Adipocyte (in vitro differentiated cells): ENCODE results near the gene PYGL.

ENCODE experiments used
- DNase-seq: peaks from one replicate; pipeline ENCODE4 v3.0.0-alpha.2; 2015; ENCODE audit warnings: low read depth
- H3K27me3 ChIP-seq: replicated peaks from 2 replicates; pipeline ENCODE4 v1.7.0; 2013; ENCODE audit warnings: mild to moderate bottlenecking, low read length, moderate library complexity; ENCODE audit not compliant: control insufficient read depth, insufficient read depth
- H3K36me3 ChIP-seq: 2 replicates; pipeline ENCODE4 v1.7.0; 2013; ENCODE audit warnings: low read length, mild to moderate bottlenecking, moderate library complexity; ENCODE audit not compliant: control insufficient read depth, insufficient read depth, severe bottlenecking
- H3K4me1 ChIP-seq: 2 replicates; pipeline ENCODE4 v1.7.0; 2013; ENCODE audit warnings: mild to moderate bottlenecking, low read length, moderate library complexity; ENCODE audit not compliant: control insufficient read depth, insufficient read depth
- H3K4me3 ChIP-seq: 2 replicates; pipeline ENCODE4 v1.7.0; 2013; ENCODE audit warnings: mild to moderate bottlenecking, low read length, moderate library complexity
- H3K9ac ChIP-seq: 2 replicates; pipeline ENCODE4 v1.7.0; 2013; ENCODE audit warnings: mild to moderate bottlenecking, low read length, moderate library complexity
- H3K9me3 ChIP-seq: 2 replicates; pipeline ENCODE4 v1.7.0; 2013; ENCODE audit warnings: mild to moderate bottlenecking, low read length, moderate library complexity; ENCODE audit not compliant: control insufficient read depth

Gene PYGL

GRCh38 chr14:50936882-50937281 is 7.4 kb downstream of the PYGL start:
- no peaks in the 10 kb centered on the region for H3K27me3 ChIP-seq
- no peaks in the 10 kb centered on the region for H3K9me3 ChIP-seq
- DNase-seq = no peak
- peak overlapping the region; percentile 60 for H3K9ac ChIP-seq
- peaks cover 34% of the 10 kb centered on the region for H3K4me1 ChIP-seq
- H3K4me3 ChIP-seq = peak overlapping the region; percentile 37
- H3K36me3 ChIP-seq = peaks cover 41% of the 10 kb centered on the region

GRCh38 chr14:50936016-50936340 is 8.3 kb downstream of the PYGL start:
- Histone ChIP-seq H3K9me3 (no peaks in the 10 kb centered on the region), H3K9ac (peak overlapping the region; percentile 10), H3K27me3 (no peaks in the 10 kb centered on the region), H3K4me3 (no peak overlapping the region), H3K4me1 (peaks cover 34% of the 10 kb centered on the region), H3K36me3 (peaks cover 47% of the 10 kb centered on the region)
- DNase-seq = no peak

DNA sequence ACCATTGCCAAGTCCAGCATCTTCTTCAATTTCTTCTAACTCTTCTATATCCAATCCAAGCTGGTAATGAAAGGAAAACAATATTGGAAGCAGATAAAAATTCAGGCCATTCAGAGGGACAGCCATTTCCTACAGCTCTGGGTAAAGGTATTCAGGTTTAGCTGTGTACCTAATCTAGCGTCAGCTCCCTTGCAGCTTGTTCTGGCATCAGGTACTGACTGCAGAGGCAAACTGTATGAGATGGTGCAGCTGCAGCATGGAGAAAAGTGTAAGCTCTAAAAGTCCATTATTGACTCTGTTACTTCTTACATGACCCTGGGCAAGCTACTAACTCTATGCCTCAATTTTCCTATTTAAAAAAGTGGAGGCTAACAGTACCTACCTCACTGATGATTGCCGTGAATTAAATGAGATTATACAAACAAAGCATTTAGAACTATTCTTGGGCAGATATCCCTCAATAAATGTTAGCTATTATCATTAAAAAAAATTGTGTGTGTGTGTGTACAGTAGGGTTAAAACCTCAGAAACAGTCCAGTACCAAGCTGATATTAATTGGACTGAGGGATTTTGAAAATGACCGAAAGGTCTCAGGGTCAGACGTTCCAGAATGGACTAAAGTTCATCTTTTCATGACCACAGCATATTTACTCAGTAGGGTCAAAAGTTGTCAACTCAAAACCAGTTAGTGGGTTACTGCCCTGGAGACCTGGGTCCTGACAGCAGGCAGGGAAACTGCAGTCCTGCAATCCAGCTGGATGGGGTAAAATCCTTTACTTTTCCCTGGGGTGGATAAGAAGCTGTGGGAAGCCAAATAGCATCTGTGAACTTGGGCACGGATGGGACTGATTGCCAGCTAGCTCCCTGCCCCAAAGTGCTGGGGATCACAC is 8.9 kb downstream of the PYGL start:
- Histone ChIP-seq H3K9ac (peak overlapping the region; percentile 10), H3K36me3 (peaks cover 53% of the 10 kb centered on the region), H3K4me3 (no peak overlapping the region), H3K27me3 (no peaks in the 10 kb centered on the region), H3K9me3 (no peaks in the 10 kb centered on the region), H3K4me1 (peaks cover 34% of the 10 kb centered on the region)
- DNase-seq = no peak

GRCh38 chr14:50932592-50933495 is 11.4 kb downstream of the PYGL start:
- no peaks in the 10 kb centered on the region for H3K27me3 ChIP-seq
- no peak overlapping the region for H3K9ac ChIP-seq
- H3K4me3 ChIP-seq = no peak overlapping the region
- no peak for DNase-seq
- peaks cover 41% of the 10 kb centered on the region for H3K4me1 ChIP-seq
- H3K36me3 ChIP-seq = peaks cover 68% of the 10 kb centered on the region
- no peaks in the 10 kb centered on the region for H3K9me3 ChIP-seq

DNA sequence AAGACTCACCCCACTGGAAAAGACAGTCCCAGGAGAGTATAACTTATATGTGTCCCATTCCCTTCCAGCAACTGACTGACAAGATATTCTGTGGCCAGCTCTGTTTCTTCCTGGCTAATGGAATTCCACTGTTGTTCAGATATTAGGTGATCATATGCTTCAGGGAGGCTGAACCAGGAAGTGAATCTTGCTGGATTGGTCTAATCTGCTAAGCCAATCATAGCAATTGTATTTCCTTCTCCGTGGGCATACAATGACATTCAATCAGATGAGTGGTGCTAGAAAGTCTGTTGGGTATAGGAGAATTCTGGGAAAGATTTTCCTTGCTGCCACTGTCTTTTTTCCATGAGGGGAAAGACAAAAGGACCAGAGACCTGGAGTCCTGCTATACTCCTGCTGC is 12.1 kb downstream of the PYGL start:
- peaks cover 43% of the 10 kb centered on the region for H3K4me1 ChIP-seq
- no peak for DNase-seq
- H3K4me3 ChIP-seq = no peak overlapping the region
- no peaks in the 10 kb centered on the region for H3K9me3 ChIP-seq
- peaks cover 74% of the 10 kb centered on the region for H3K36me3 ChIP-seq
- H3K27me3 ChIP-seq = no peaks in the 10 kb centered on the region
- no peak overlapping the region for H3K9ac ChIP-seq

DNA sequence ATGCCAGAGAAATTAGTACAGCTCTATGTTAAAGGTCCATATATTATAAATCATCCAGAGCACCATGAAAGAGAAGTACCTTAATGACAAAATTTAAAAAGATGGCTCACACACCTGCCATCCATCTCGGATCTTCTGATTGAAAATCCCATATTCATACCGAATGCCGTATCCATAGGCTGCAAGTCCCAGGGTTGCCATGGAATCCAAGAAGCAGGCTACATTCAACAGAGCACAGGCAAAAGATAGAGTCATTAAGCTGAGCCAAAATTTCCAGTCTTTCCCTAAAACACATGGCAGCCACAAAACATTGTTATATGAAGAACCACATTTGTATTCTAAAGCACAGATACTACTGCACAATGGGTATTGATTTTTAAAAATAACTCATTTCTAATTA is 12.7 kb downstream of the PYGL start:
- Histone ChIP-seq H3K9me3 (no peaks in the 10 kb centered on the region), H3K9ac (no peak overlapping the region), H3K36me3 (peaks cover 74% of the 10 kb centered on the region), H3K4me3 (no peak overlapping the region), H3K4me1 (peaks cover 42% of the 10 kb centered on the region), H3K27me3 (no peaks in the 10 kb centered on the region)
- no peak for DNase-seq

- no peaks in the 10 kb centered on the region for H3K9me3 ChIP-seq
- H3K27me3 ChIP-seq = no peaks in the 10 kb centered on the region
- no peak for DNase-seq
- H3K4me3 ChIP-seq = no peak overlapping the region
- peaks cover 60% of the 10 kb centered on the region for H3K36me3 ChIP-seq
- peaks cover 22% of the 10 kb centered on the region for H3K4me1 ChIP-seq
- no peak overlapping the region for H3K9ac ChIP-seq
Observed at GRCh38 chr14:50929506-50929905, 14.8 kb downstream of the PYGL start.

- H3K4me1 ChIP-seq = peaks cover 22% of the 10 kb centered on the region
- no peaks in the 10 kb centered on the region for H3K27me3 ChIP-seq
- DNase-seq = peak; percentile 83
- no peaks in the 10 kb centered on the region for H3K9me3 ChIP-seq
- no peak overlapping the region for H3K9ac ChIP-seq
- no peak overlapping the region for H3K4me3 ChIP-seq
- peaks cover 60% of the 10 kb centered on the region for H3K36me3 ChIP-seq
Observed at GRCh38 chr14:50928002-50928635, 16.2 kb downstream of the PYGL start.

DNA sequence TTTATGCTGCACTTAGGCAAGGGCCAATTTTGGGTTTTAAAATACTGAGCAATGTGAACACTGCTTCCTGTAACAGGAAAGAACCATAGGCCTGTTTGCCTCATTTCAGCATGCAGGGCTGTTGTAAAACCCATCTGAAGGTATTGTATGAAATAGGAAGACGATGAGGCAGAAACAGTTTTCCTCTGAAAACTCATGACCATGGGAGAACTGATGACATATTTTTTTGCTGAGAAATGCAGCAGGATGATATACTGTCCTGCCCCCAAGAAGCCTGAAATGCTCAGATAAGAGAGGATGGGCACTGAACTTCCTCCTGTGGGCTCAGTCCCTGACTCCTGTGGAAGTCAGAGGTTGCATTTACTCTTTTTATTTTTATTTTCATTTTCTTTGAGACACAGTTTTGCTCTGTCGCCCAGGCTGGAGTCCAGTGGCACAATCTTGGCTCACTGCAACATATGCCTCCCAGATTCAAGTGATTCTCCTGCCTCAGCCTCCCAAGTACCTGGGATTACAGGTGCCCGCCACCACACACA is 17.4 kb downstream of the PYGL start:
- Histone ChIP-seq H3K4me3 (no peak overlapping the region), H3K27me3 (no peaks in the 10 kb centered on the region), H3K9me3 (no peaks in the 10 kb centered on the region), H3K36me3 (peaks cover 60% of the 10 kb centered on the region), H3K9ac (peak overlapping the region; percentile 19), H3K4me1 (peaks cover 22% of the 10 kb centered on the region)
- no peak for DNase-seq

- peaks cover 40% of the 10 kb centered on the region for H3K36me3 ChIP-seq
- H3K4me1 ChIP-seq = peaks cover 35% of the 10 kb centered on the region
- no peak for DNase-seq
- H3K27me3 ChIP-seq = no peaks in the 10 kb centered on the region
- no peak overlapping the region for H3K4me3 ChIP-seq
- H3K9me3 ChIP-seq = no peaks in the 10 kb centered on the region
- no peak overlapping the region for H3K9ac ChIP-seq
Observed at GRCh38 chr14:50924843-50925242, 19.4 kb downstream of the PYGL start.

DNA sequence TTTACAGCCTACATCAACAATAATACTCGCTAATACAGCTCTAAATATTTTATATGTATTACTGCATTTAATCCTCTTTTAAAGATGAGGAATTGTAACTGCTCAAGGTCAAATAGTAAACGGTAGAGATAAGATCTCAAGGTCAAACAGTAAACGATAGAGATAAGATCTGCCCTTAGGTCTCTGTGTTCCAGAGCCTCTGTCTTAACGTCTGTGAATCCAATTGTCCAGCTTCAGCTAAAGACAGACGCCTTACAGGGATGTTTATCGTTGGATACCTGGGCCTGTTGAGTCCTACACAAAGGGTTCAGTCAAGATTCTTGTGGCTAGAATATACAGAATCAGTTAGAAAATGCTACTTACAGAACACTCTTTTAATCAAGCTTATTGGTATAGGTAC is 20.0 kb downstream of the PYGL start:
- H3K27me3 ChIP-seq = no peaks in the 10 kb centered on the region
- DNase-seq = no peak
- H3K4me1 ChIP-seq = peaks cover 36% of the 10 kb centered on the region

More for the DNA sequence above, 20.0 kb downstream of the PYGL start:
- H3K36me3 ChIP-seq = peaks cover 34% of the 10 kb centered on the region
- no peaks in the 10 kb centered on the region for H3K9me3 ChIP-seq
- no peak overlapping the region for H3K4me3 ChIP-seq
- H3K9ac ChIP-seq = no peak overlapping the region
